Neural cell (in vitro differentiated cells): ENCODE data around the gene CASKIN1. TPM values are rescaled to one million over a fixed set of nuclear protein-coding genes. Genes with fewer than 3 reads are reported as not detected.

ENCODE experiments used
- H2AFZ ChIP-seq: fragments of 200-600, 300-800 bp; sonication (generic), shearing (Covaris generic); 2 replicates; pipeline ENCODE4 v1.6.0; 2014; ENCODE audit warnings: low read depth, mild to moderate bottlenecking, antibody characterized with exemption, low read length, moderate library complexity
- H3F3A ChIP-seq: fragments of 200-600 bp; shearing (Covaris generic); 2 replicates; pipeline ENCODE4 v1.6.1; 2016; ENCODE audit warnings: mild to moderate bottlenecking, moderate library complexity, mixed read lengths, antibody characterized with exemption, low read length; ENCODE audit not compliant: insufficient read depth, poor library complexity, severe bottlenecking
- H3K27ac ChIP-seq: fragments of 200-600, 300-800 bp; sonication (generic), shearing (Covaris generic); 2 replicates; pipeline ENCODE4 v1.5.1; 2014; ENCODE audit warnings: mild to moderate bottlenecking, low read length, moderate library complexity
- H3K27me3 ChIP-seq: fragments of 300-800, 200-600 bp; sonication (generic), shearing (Covaris generic); 2 replicates; pipeline ENCODE4 v1.6.0; 2014; ENCODE audit warnings: mild to moderate bottlenecking, low read depth, low read length, moderate library complexity; ENCODE audit not compliant: insufficient read depth
- H3K36me3 ChIP-seq: fragments of 300-800, 200-600 bp; sonication (generic), shearing (Covaris generic); 2 replicates; pipeline ENCODE4 v1.5.1; 2014; ENCODE audit warnings: mild to moderate bottlenecking, antibody characterized with exemption, low read length, moderate library complexity; ENCODE audit not compliant: insufficient read depth
- H3K4me2 ChIP-seq: fragments of 300-800, 200-600 bp; sonication (generic), shearing (Covaris generic); 2 replicates; pipeline ENCODE4 v1.6.0; 2014; ENCODE audit warnings: mild to moderate bottlenecking, low read length
- H3K4me3 ChIP-seq: fragments of 300-800, 200-600 bp; sonication (generic), shearing (Covaris generic); 2 replicates; pipeline ENCODE4 v1.5.1; 2014; ENCODE audit warnings: mild to moderate bottlenecking, low read length, moderate library complexity
- H3K79me2 ChIP-seq: fragments of 200-600 bp; shearing (Covaris generic); replicated peaks from 2 replicates; pipeline ENCODE4 v1.6.0; 2014; ENCODE audit warnings: mild to moderate bottlenecking, low read length, moderate library complexity; ENCODE audit not compliant: insufficient read depth
- H3K9ac ChIP-seq: fragments of 300-800, 200-600 bp; sonication (generic), shearing (Covaris generic); 2 replicates; pipeline ENCODE4 v1.6.1; 2016; ENCODE audit warnings: mild to moderate bottlenecking, low read length, mixed read lengths
- H3K9me2 ChIP-seq: fragments of 200-600 bp; shearing (Covaris generic); 2 replicates; pipeline ENCODE4 v1.6.1; 2016; ENCODE audit warnings: mild to moderate bottlenecking, low read length, mixed read lengths; ENCODE audit not compliant: insufficient read depth
- H3K9me3 ChIP-seq: fragments of 200-600, 300-800 bp; sonication (generic), shearing (Covaris generic); 2 replicates; pipeline ENCODE4 v1.6.1; 2016; ENCODE audit warnings: mild to moderate bottlenecking, mixed run types, low read length, moderate library complexity, mixed read lengths
- H4K20me1 ChIP-seq: fragments of 200-600 bp; shearing (Covaris generic); 2 replicates; pipeline ENCODE4 v1.6.1; 2016; ENCODE audit warnings: mild to moderate bottlenecking, mixed run types; ENCODE audit not compliant: insufficient read depth
- CTCF ChIP-seq: fragments of 450-650 bp; IDR thresholded peaks from 2 replicates; pipeline ENCODE4 v1.5.1; 2014; ENCODE audit warnings: antibody characterized with exemption, mild to moderate bottlenecking, moderate library complexity; ENCODE audit not compliant: poor library complexity, severe bottlenecking
- EP300 ChIP-seq: fragments of 450-650 bp; conservative IDR thresholded peaks from 2 replicates; pipeline ENCODE4 v1.6.1; 2014; ENCODE audit warnings: antibody characterized with exemption, mild to moderate bottlenecking, moderate library complexity; ENCODE audit not compliant: poor library complexity, severe bottlenecking
- EZH2 ChIP-seq: fragments of 200-600, 300-800 bp; shearing (Covaris generic), sonication (generic); IDR thresholded peaks from 2 replicates; pipeline ENCODE4 v1.6.1; 2014; ENCODE audit warnings: antibody characterized with exemption, low read length, borderline replicate concordance, mild to moderate bottlenecking; ENCODE audit not compliant: insufficient read depth, poor library complexity, severe bottlenecking
- MXI1 ChIP-seq: fragments of 450-650 bp; conservative IDR thresholded peaks from 2 replicates; pipeline ENCODE4 v1.6.1; 2014; ENCODE audit warnings: antibody characterized with exemption, mild to moderate bottlenecking; ENCODE audit not compliant: poor library complexity, severe bottlenecking
- POLR2AphosphoS5 ChIP-seq: IDR thresholded peaks from 2 replicates; pipeline ENCODE4 v1.6.1; 2012
- RAD21 ChIP-seq: fragments of 450-650 bp; conservative IDR thresholded peaks from 2 replicates; pipeline ENCODE4 v1.6.1; 2014; ENCODE audit warnings: antibody characterized with exemption, mild to moderate bottlenecking, moderate library complexity
- REST ChIP-seq: IDR thresholded peaks from 2 replicates; pipeline ENCODE4 v1.6.1; 2012; ENCODE audit warnings: borderline replicate concordance
- SMC3 ChIP-seq: fragments of 450-650 bp; conservative IDR thresholded peaks from 2 replicates; pipeline ENCODE4 v1.6.1; 2014; ENCODE audit warnings: antibody characterized with exemption, mild to moderate bottlenecking, moderate library complexity; ENCODE audit not compliant: poor library complexity
- TAF1 ChIP-seq: IDR thresholded peaks from 2 replicates; pipeline ENCODE4 v1.6.1; 2012; ENCODE audit warnings: low read depth
- polyA plus RNA-seq: library from polyadenylated mRNA; depleted of rRNA; stranded (reverse); fragments of >200 nt; gene quantifications from 2 replicates; pipeline ENCODE4 v1.2.3, GENCODE V29; 2014

Gene CASKIN1
- polyA plus RNA-seq, 1 donor from 2014 or later = 10.3 TPM

GRCh38 chr16:2179107-2179501 is 17.3 kb downstream of the CASKIN1 start:
- Histone ChIP-seq H3K4me2 (no peak overlapping the region), H3K27ac (no peak overlapping the region), H2AFZ (no peak overlapping the region), H3K4me3 (no peak overlapping the region), H3K9ac (no peak overlapping the region), H4K20me1 (no peaks in the 10 kb centered on the region), H3F3A (no peaks in the 10 kb centered on the region), H3K36me3 (no peaks in the 10 kb centered on the region), H3K79me2 (no peaks in the 10 kb centered on the region), H3K9me2 (no peaks in the 10 kb centered on the region), H3K27me3 (no peaks in the 10 kb centered on the region), H3K9me3 (no peaks in the 10 kb centered on the region)
- TF ChIP-seq RAD21 (no peak), REST (no peak), POLR2AphosphoS5 (no peak), TAF1 (no peak), EP300 (no peak), SMC3 (no peak), MXI1 (no peak), EZH2 (no peak), CTCF (no peak)

- no peaks in the 10 kb centered on the region for H3K9me3 ChIP-seq
- no peak overlapping the region for H3K4me2 ChIP-seq
- H3K36me3 ChIP-seq = no peaks in the 10 kb centered on the region
- no peaks in the 10 kb centered on the region for H3K27me3 ChIP-seq
- no peak overlapping the region for H3K27ac ChIP-seq
- no peaks in the 10 kb centered on the region for H3K79me2 ChIP-seq
- H3F3A ChIP-seq = no peaks in the 10 kb centered on the region
- TF ChIP-seq TAF1 = no peak
- TF ChIP-seq POLR2AphosphoS5 = no peak
- TF ChIP-seq REST = no peak
- TF ChIP-seq EZH2 = no peak
- no peak for TF ChIP-seq MXI1
- no peak for TF ChIP-seq CTCF
- no peak for TF ChIP-seq RAD21
- no peak for TF ChIP-seq EP300
- TF ChIP-seq SMC3 = no peak
- no peak overlapping the region for H3K4me3 ChIP-seq
- no peaks in the 10 kb centered on the region for H4K20me1 ChIP-seq
- H2AFZ ChIP-seq = no peak overlapping the region
- H3K9me2 ChIP-seq = no peaks in the 10 kb centered on the region
- H3K9ac ChIP-seq = no peak overlapping the region
Observed at GRCh38 chr16:2178321-2179106, 17.9 kb downstream of the CASKIN1 start.
